Naive B cell (primary cell): ENCODE measurements around the gene LIN7A. TPM values are rescaled to one million over a fixed set of nuclear protein-coding genes. Genes with fewer than 3 reads are reported as not detected.

Source experiments
- ATAC-seq, 2 donors: fragments of 150-1000 bp; cut with Tn5 transposase; 2 replicates each; pipeline ENCODE4 v1.10.0; 2021; ENCODE audit warnings: low read depth in 2 of 2, mild to moderate bottlenecking in 2 of 2, moderate library complexity in 2 of 2
- DNase-seq: peaks from one replicate; pipeline ENCODE4 v3.0.0; 2022
- H3K27ac Mint-ChIP-seq, 6 donors: one replicate each; pipeline ENCODE4 v1.8.0; 2020 to 2022; ENCODE audit warnings: mild to moderate bottlenecking in 6 of 6, mixed read lengths in 6 of 6, moderate library complexity in 5 of 6, inconsistent platforms in 2 of 6
- H3K27me3 Mint-ChIP-seq, 3 donors: one replicate each; pipeline ENCODE4 v1.8.0; 2021 to 2022; ENCODE audit warnings: mixed read lengths in 3 of 3, mild to moderate bottlenecking in 1 of 3
- H3K36me3 Mint-ChIP-seq, 2 donors: one replicate each; pipeline ENCODE4 v1.8.0; 2020 to 2022; ENCODE audit warnings: mixed read lengths in 2 of 2, inconsistent platforms in 1 of 2, mild to moderate bottlenecking in 1 of 2
- H3K4me1 Mint-ChIP-seq, 3 donors: one replicate each; pipeline ENCODE4 v1.8.0; 2020 to 2022; ENCODE audit warnings: mixed read lengths in 3 of 3, inconsistent platforms in 1 of 3, mild to moderate bottlenecking in 1 of 3, moderate library complexity in 1 of 3
- H3K4me3 Mint-ChIP-seq, 8 donors: one replicate each; pipeline ENCODE4 v1.8.0; 2020 to 2022; ENCODE audit warnings: mild to moderate bottlenecking in 8 of 8, mixed read lengths in 8 of 8, moderate library complexity in 8 of 8, inconsistent platforms in 2 of 8
- H3K9me3 Mint-ChIP-seq, 7 donors: one replicate each; pipeline ENCODE4 v1.8.0; 2020 to 2022; ENCODE audit warnings: mixed read lengths in 7 of 7, mild to moderate bottlenecking in 5 of 7, inconsistent platforms in 2 of 7, moderate library complexity in 1 of 7
- polyA plus RNA-seq, 6 donors: library from polyadenylated mRNA; unstranded; fragments of 300-500 nt; fragmentation: Illumina TruSeq; gene quantifications; one replicate each; pipeline ENCODE4 v1.2.3, GENCODE V29; 2021; ENCODE audit warnings: low read depth in 6 of 6

Gene LIN7A
- polyA plus RNA-seq, 6 donors from 2014 or later, result 2.2 TPM; not detected in 5

GRCh38 chr12:80776706-80777105 lies 161.0 kb downstream of the LIN7A start:
- Mint-ChIP-seq H3K4me3 (no peak overlapping the region), H3K4me1 (no peaks in the 10 kb centered on the region), H3K27ac (no peak overlapping the region), H3K27me3 (no peaks in the 10 kb centered on the region), H3K9me3 (peaks cover 2 to 17% (median 7%) of the 10 kb centered on the region in 7 donors), H3K36me3 (no peaks in the 10 kb centered on the region)
- DNase-seq (no peak), ATAC-seq (no peak)

GRCh38 chr12:80770958-80771357 lies 166.8 kb downstream of the LIN7A start:
- no peak for DNase-seq
- no peak overlapping the region for H3K4me3 Mint-ChIP-seq
- peaks cover 0 to 14% (median 5%) of the 10 kb centered on the region in 7 donors for H3K9me3 Mint-ChIP-seq
- H3K27me3 Mint-ChIP-seq, result no peaks in the 10 kb centered on the region
- H3K36me3 Mint-ChIP-seq, result no peaks in the 10 kb centered on the region
- H3K4me1 Mint-ChIP-seq, result no peaks in the 10 kb centered on the region
- ATAC-seq, result no peak
- H3K27ac Mint-ChIP-seq, result no peak overlapping the region

- H3K27me3 Mint-ChIP-seq, result no peaks in the 10 kb centered on the region
- no peak overlapping the region for H3K27ac Mint-ChIP-seq
- H3K36me3 Mint-ChIP-seq, result no peaks in the 10 kb centered on the region
Observed at GRCh38 chr12:80769553-80770140, 168.1 kb downstream of the LIN7A start.

DNA sequence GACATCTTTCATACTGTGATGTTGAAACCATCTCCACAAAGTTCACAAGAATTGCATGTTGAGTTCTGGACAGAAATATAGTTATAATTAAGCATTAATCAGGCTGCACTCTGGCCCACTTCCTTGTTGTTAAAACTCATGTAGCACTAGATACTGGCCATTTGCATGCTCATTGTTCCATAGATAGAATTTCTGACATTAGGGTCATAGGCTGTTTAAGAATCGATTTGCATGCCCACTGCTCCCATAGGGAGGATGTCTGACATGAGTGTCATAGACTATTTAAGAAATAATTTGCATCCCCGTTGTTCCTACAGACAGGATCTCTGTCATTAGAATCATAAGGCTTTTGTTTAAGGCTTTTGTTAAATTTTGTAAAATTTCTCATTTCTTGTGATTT lies 170.8 kb downstream of the LIN7A start:
- H3K4me1 Mint-ChIP-seq, result no peaks in the 10 kb centered on the region
- ATAC-seq, result no peak
- H3K27me3 Mint-ChIP-seq, result no peaks in the 10 kb centered on the region

More at GRCh38 chr12:80769553-80770140, 168.1 kb downstream of the LIN7A start:
- ATAC-seq (no peak), DNase-seq (no peak)
- Mint-ChIP-seq H3K4me1 (no peaks in the 10 kb centered on the region), H3K9me3 (peaks cover 0 to 12% (median 5%) of the 10 kb centered on the region in 7 donors), H3K4me3 (no peak overlapping the region)

DNA sequence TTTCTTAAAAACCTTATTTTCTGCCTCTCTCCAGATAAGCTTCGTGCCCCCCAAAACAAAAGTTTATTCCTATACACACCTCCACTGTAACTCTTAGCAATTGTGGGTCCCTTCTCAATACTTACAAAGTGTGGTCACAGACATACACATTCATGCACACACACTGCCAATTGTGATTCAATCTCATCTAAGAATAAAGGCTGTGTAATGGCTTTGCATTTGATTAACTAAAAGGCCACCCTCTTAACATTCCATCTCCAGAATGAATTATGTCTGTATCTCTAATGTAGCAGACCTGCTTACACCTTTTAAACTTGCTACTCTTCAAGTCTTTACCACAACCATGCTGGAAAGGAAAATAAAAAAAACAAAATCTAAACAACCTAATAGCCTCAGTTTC lies 171.5 kb downstream of the LIN7A start:
- DNase-seq, result no peak
- no peaks in the 10 kb centered on the region for H3K4me1 Mint-ChIP-seq
- ATAC-seq, result no peak
- H3K36me3 Mint-ChIP-seq, result no peaks in the 10 kb centered on the region
- no peak overlapping the region for H3K27ac Mint-ChIP-seq
- H3K4me3 Mint-ChIP-seq, result no peak overlapping the region
- H3K27me3 Mint-ChIP-seq, result no peaks in the 10 kb centered on the region
- peaks cover 0 to 2% (median 0%) of the 10 kb centered on the region in 7 donors for H3K9me3 Mint-ChIP-seq

More for the DNA sequence above, 170.8 kb downstream of the LIN7A start:
- H3K27ac Mint-ChIP-seq, result no peak overlapping the region
- DNase-seq, result no peak
- no peaks in the 10 kb centered on the region for H3K36me3 Mint-ChIP-seq
- no peak overlapping the region for H3K4me3 Mint-ChIP-seq
- peaks cover 0 to 4% (median 0%) of the 10 kb centered on the region in 7 donors for H3K9me3 Mint-ChIP-seq

DNA sequence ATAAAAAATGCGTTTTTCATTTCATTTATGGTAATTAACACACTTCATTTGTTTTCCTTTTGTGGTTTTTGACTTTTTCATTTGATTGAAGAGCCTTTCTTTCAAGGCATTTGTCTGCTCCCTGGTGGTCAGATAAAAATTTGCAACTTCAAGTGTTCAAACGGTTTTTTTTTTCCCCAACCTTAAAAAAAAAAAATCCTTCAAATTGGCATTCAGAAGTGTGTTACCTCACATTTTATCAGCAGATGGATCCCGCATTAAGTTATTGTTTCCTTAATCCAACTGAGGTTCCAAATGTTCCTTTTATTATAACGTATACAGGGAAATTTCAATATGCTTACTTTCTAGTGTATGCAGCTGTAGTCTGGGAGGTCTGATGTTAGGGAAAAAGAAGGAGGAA lies 173.9 kb downstream of the LIN7A start:
- H3K4me1 Mint-ChIP-seq, result no peaks in the 10 kb centered on the region
- DNase-seq (no peak), ATAC-seq (no peak)
- H3K9me3 Mint-ChIP-seq, result no peaks in the 10 kb centered on the region
- H3K27ac Mint-ChIP-seq, result peak overlapping the region in 1 of 6 donors; percentile 66
- H3K36me3 Mint-ChIP-seq, result no peaks in the 10 kb centered on the region
- H3K4me3 Mint-ChIP-seq, result no peak overlapping the region
- H3K27me3 Mint-ChIP-seq, result no peaks in the 10 kb centered on the region

DNA sequence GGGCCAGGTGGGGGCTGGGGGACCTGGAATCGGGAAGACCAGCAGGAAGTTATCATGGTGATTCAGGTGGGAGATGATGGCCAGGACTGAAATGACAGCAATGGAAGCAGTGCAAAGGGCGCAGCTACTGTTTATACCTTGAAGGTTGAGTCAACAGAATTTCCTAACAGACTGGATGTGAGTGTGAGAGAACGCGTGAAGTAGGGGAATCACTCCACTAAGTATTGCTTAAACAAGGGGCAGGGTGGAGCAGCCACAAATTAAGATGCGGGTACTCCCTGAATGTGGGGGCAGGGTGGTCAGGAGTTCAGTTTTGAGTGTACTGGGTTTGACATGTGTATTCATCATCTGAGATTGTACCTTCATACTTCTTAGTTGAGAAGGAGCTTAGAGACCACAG lies 175.9 kb downstream of the LIN7A start:
- ATAC-seq (no peak), DNase-seq (no peak)
- H3K4me3 Mint-ChIP-seq, result no peak overlapping the region
- H3K36me3 Mint-ChIP-seq, result no peaks in the 10 kb centered on the region
- no peaks in the 10 kb centered on the region for H3K27me3 Mint-ChIP-seq
- H3K4me1 Mint-ChIP-seq, result no peaks in the 10 kb centered on the region
- H3K27ac Mint-ChIP-seq, result no peak overlapping the region
- H3K9me3 Mint-ChIP-seq, result no peaks in the 10 kb centered on the region

- H3K9me3 Mint-ChIP-seq, result peaks cover 0 to 10% (median 0%) of the 10 kb centered on the region in 7 donors
- no peaks in the 10 kb centered on the region for H3K36me3 Mint-ChIP-seq
- no peak overlapping the region for H3K4me3 Mint-ChIP-seq
- H3K27ac Mint-ChIP-seq, result no peak overlapping the region
- no peak for ATAC-seq
- H3K4me1 Mint-ChIP-seq, result no peaks in the 10 kb centered on the region
- DNase-seq, result no peak
- H3K27me3 Mint-ChIP-seq, result no peaks in the 10 kb centered on the region
Observed at GRCh38 chr12:80756875-80757274, 180.9 kb downstream of the LIN7A start.

- H3K4me3 Mint-ChIP-seq, result no peak overlapping the region
- no peaks in the 10 kb centered on the region for H3K4me1 Mint-ChIP-seq
- peaks cover 0 to 10% (median 0%) of the 10 kb centered on the region in 7 donors for H3K9me3 Mint-ChIP-seq
- ATAC-seq (no peak), DNase-seq (no peak)
- no peak overlapping the region for H3K27ac Mint-ChIP-seq
- no peaks in the 10 kb centered on the region for H3K27me3 Mint-ChIP-seq
- H3K36me3 Mint-ChIP-seq, result no peaks in the 10 kb centered on the region
Observed at GRCh38 chr12:80754274-80754673, 183.5 kb downstream of the LIN7A start.

- H3K9me3 Mint-ChIP-seq, result peaks cover 0 to 10% (median 0%) of the 10 kb centered on the region in 7 donors
- H3K36me3 Mint-ChIP-seq, result no peaks in the 10 kb centered on the region
- H3K4me1 Mint-ChIP-seq, result no peaks in the 10 kb centered on the region
- H3K27me3 Mint-ChIP-seq, result no peaks in the 10 kb centered on the region
- no peak for DNase-seq
- no peak for ATAC-seq
- H3K27ac Mint-ChIP-seq, result no peak overlapping the region
- H3K4me3 Mint-ChIP-seq, result no peak overlapping the region
Observed at GRCh38 chr12:80752464-80752863, 185.3 kb downstream of the LIN7A start.

GRCh38 chr12:80749456-80749855 lies 188.3 kb downstream of the LIN7A start:
- Mint-ChIP-seq H3K27ac (no peak overlapping the region), H3K36me3 (no peaks in the 10 kb centered on the region), H3K9me3 (peaks cover 0 to 4% (median 0%) of the 10 kb centered on the region in 7 donors), H3K4me3 (no peak overlapping the region), H3K27me3 (no peaks in the 10 kb centered on the region), H3K4me1 (no peaks in the 10 kb centered on the region)
- no peak for ATAC-seq
- DNase-seq, result no peak

GRCh38 chr12:80747800-80748199 lies 189.9 kb downstream of the LIN7A start:
- no peaks in the 10 kb centered on the region for H3K27me3 Mint-ChIP-seq
- H3K4me3 Mint-ChIP-seq, result no peak overlapping the region
- DNase-seq (no peak), ATAC-seq (no peak)
- no peaks in the 10 kb centered on the region for H3K4me1 Mint-ChIP-seq
- peaks cover 0 to 2% (median 0%) of the 10 kb centered on the region in 7 donors for H3K9me3 Mint-ChIP-seq
- no peak overlapping the region for H3K27ac Mint-ChIP-seq
- no peaks in the 10 kb centered on the region for H3K36me3 Mint-ChIP-seq

- H3K36me3 Mint-ChIP-seq, result no peaks in the 10 kb centered on the region
- no peak for DNase-seq
- no peaks in the 10 kb centered on the region for H3K4me1 Mint-ChIP-seq
- no peaks in the 10 kb centered on the region for H3K9me3 Mint-ChIP-seq
- no peak for ATAC-seq
- H3K27me3 Mint-ChIP-seq, result no peaks in the 10 kb centered on the region
- H3K27ac Mint-ChIP-seq, result no peak overlapping the region
- H3K4me3 Mint-ChIP-seq, result no peak overlapping the region
Observed at GRCh38 chr12:80745851-80746505, 191.8 kb downstream of the LIN7A start.
